Choroid plexus epithelial cell (primary cell): ENCODE data around the gene ARHGAP42.

Experiments used
- DNase-seq: peaks from one replicate; pipeline ENCODE4 v3.0.0-alpha.2; 2010; ENCODE audit warnings: low read depth
- H3K4me3 ChIP-seq: 2 replicates; pipeline ENCODE4 v1.5.1; 2011; ENCODE audit warnings: low read depth, mild to moderate bottlenecking, control low read depth, low read length, moderate library complexity
- CTCF ChIP-seq: conservative IDR thresholded peaks from 2 replicates; pipeline ENCODE4 v1.5.1; 2011; ENCODE audit warnings: low read depth, mild to moderate bottlenecking, control low read depth, inconsistent platforms, low read length, moderate library complexity

The ARHGAP42 gene

GRCh38 chr11:100780470-100780869, 93.4 kb downstream of the ARHGAP42 start:
- DNase-seq = no peak
- no peak overlapping the region for H3K4me3 ChIP-seq
- TF ChIP-seq CTCF = no peak

GRCh38 chr11:100785148-100785983, 98.3 kb downstream of the ARHGAP42 start:
- no peak for TF ChIP-seq CTCF
- no peak overlapping the region for H3K4me3 ChIP-seq
- DNase-seq = no peak

- no peak overlapping the region for H3K4me3 ChIP-seq
- no peak for DNase-seq
- TF ChIP-seq CTCF = no peak
Observed at GRCh38 chr11:100788561-100789295, 101.6 kb downstream of the ARHGAP42 start.

GRCh38 chr11:100789500-100789899, 102.4 kb downstream of the ARHGAP42 start:
- TF ChIP-seq CTCF = no peak
- no peak for DNase-seq

GRCh38 chr11:100790073-100790472, 103.0 kb downstream of the ARHGAP42 start:
- TF ChIP-seq CTCF = no peak
- no peak for DNase-seq
- H3K4me3 ChIP-seq = no peak overlapping the region

More at GRCh38 chr11:100789500-100789899, 102.4 kb downstream of the ARHGAP42 start:
- H3K4me3 ChIP-seq = no peak overlapping the region

- TF ChIP-seq CTCF = no peak
- DNase-seq = no peak
- H3K4me3 ChIP-seq = no peak overlapping the region
Observed at GRCh38 chr11:100791103-100791502, 104.0 kb downstream of the ARHGAP42 start.
